GM12878 (cell line): ENCODE data around the gene ANKRD30A. TPM values are rescaled to one million over a fixed set of nuclear protein-coding genes. Genes with fewer than 3 reads are reported as not detected.

Source experiments
- ATAC-seq: fragments of 200-7000 bp; cut with Tn5 transposase; 3 replicates; pipeline ENCODE4 v1.9.1; 2020; ENCODE audit warnings: mild to moderate bottlenecking, moderate library complexity
- BruUV-seq: library from RNA; stranded (reverse); fragments of 400-500 nt; replicated peaks from 2 replicates; lab custom pipeline; 2021; lab: Mats Ljungman, UMichigan
- CTCF ChIA-PET: fragments of 300-600 bp; sonication (Branson Sonifier 250); formaldehyde crosslinking; extraction: SDS; loops from one replicate; lab custom pipeline; 2021; ENCODE audit warnings: inconsistent platforms; lab: Yijun Ruan, JAX
- POLR2A ChIA-PET: fragments of 350-600 bp; formaldehyde crosslinking; extraction: SDS; loops from one replicate; lab custom pipeline; 2021; ENCODE audit warnings: inconsistent platforms; lab: Charles Lee
- RAD21 ChIA-PET: fragments of 300-600 bp; sonication (Branson Sonifier 250); formaldehyde crosslinking; loops from one replicate; lab custom pipeline; 2023; ENCODE audit warnings: antibody characterized with exemption; ENCODE audit not compliant: unreplicated experiment; lab: Charles Lee
- SMC1A ChIA-PET: fragments of 300-600 bp; sonication (Branson Sonifier 250); formaldehyde crosslinking; loops from one replicate; lab custom pipeline; 2023; ENCODE audit not compliant: unreplicated experiment, uncharacterized antibody; lab: Charles Lee
- DNase-seq: peaks from one replicate; pipeline ENCODE4 v3.0.0-alpha.2; 2011; ENCODE audit warnings: low read depth, low spot score
- FAIRE-seq: peaks from 3 replicates; lab custom pipeline; 2011; peaks lifted over from hg19 to GRCh38; lab: Jason Lieb, UNC
- H2AFZ ChIP-seq: 2 replicates; pipeline ENCODE4 v1.6.0; 2011; ENCODE audit warnings: low read depth, low read length, control low read depth; ENCODE audit not compliant: control insufficient read depth
- H3K27ac ChIP-seq: 2 replicates; pipeline ENCODE4 v1.5.1; 2011; ENCODE audit warnings: control low read depth; ENCODE audit not compliant: control insufficient read depth, insufficient read depth
- H3K27me3 ChIP-seq, 2 experiments: replicated peaks in 1 of 2; 2 replicates each; pipeline versions ENCODE4 v1.6.0 to v1.6.1; 2011; ENCODE audit warnings: low read length in 1 of 2; ENCODE audit not compliant: control insufficient read depth in 2 of 2, insufficient read depth in 2 of 2
- H3K36me3 ChIP-seq, 2 experiments: 2 replicates each; pipeline ENCODE4 v1.5.1; 2011; ENCODE audit warnings: low read length in 1 of 2; ENCODE audit not compliant: control insufficient read depth in 2 of 2, insufficient read depth in 2 of 2
- H3K4me1 ChIP-seq: 2 replicates; pipeline ENCODE4 v1.6.1; 2011; ENCODE audit warnings: mild to moderate bottlenecking, low read length, moderate library complexity, mixed read lengths; ENCODE audit not compliant: control insufficient read depth, insufficient read depth
- H3K4me2 ChIP-seq: 2 replicates; pipeline ENCODE4 v1.6.0; 2011; ENCODE audit warnings: control low read depth; ENCODE audit not compliant: control insufficient read depth, insufficient read depth
- H3K4me3 ChIP-seq: fragments of 200-600 bp; sonication (generic); 2 replicates; pipeline ENCODE4 v1.5.1; 2016
- H3K79me2 ChIP-seq: 2 replicates; pipeline ENCODE4 v1.6.0; 2011; ENCODE audit warnings: low read length; ENCODE audit not compliant: control insufficient read depth, insufficient read depth
- H3K9ac ChIP-seq: 2 replicates; pipeline ENCODE4 v1.8.0; 2011; ENCODE audit warnings: low read length, control low read depth, mixed read lengths; ENCODE audit not compliant: control insufficient read depth, insufficient read depth
- H3K9me3 ChIP-seq: replicated peaks from 3 replicates; pipeline ENCODE4 v1.5.1; 2011; ENCODE audit warnings: mild to moderate bottlenecking, low read length; ENCODE audit not compliant: control insufficient read depth, insufficient read depth
- H4K20me1 ChIP-seq: 2 replicates; pipeline ENCODE4 v1.6.0; 2011; ENCODE audit not compliant: control insufficient read depth, insufficient read depth
- CHD1 ChIP-seq: IDR thresholded peaks from 2 replicates; pipeline ENCODE4 v1.6.1; 2012; ENCODE audit warnings: low read depth, low read length, improper control_type of control experiment
- CHD2 ChIP-seq: IDR thresholded peaks from 2 replicates; pipeline ENCODE4 v1.6.1; 2011; ENCODE audit warnings: low read depth, low read length, improper control_type of control experiment, borderline replicate concordance
- CREM ChIP-seq: IDR thresholded peaks from 2 replicates; pipeline ENCODE4 v1.6.1; 2014; ENCODE audit warnings: antibody characterized with exemption, low read depth
- EP300 ChIP-seq, 2 experiments: fragments of 150-350 bp in 1 of 2; IDR thresholded peaks; 2 replicates each; pipeline ENCODE4 v1.6.1; 2011 to 2012; ENCODE audit warnings: low read depth in 2 of 2, low read length in 2 of 2, borderline replicate concordance in 1 of 2, improper control_type of control experiment in 1 of 2, inconsistent platforms in 1 of 2; ENCODE audit not compliant: control insufficient read depth in 1 of 2
- FOS ChIP-seq: IDR thresholded peaks from 3 replicates; pipeline ENCODE4 v1.6.1; 2011; ENCODE audit warnings: borderline replicate concordance; ENCODE audit not compliant: insufficient read length; ENCODE audit errors: extremely low read depth
- KLF5 ChIP-seq: fragments of 450-650 bp; IDR thresholded peaks from 2 replicates; pipeline ENCODE4 v1.6.1; 2014; ENCODE audit warnings: mild to moderate bottlenecking; ENCODE audit not compliant: partially characterized antibody
- LARP7 ChIP-seq: fragments of 450-650 bp; IDR thresholded peaks from 2 replicates; pipeline ENCODE4 v1.6.1; 2017; ENCODE audit warnings: mild to moderate bottlenecking
- NR2C2 ChIP-seq: IDR thresholded peaks from 2 replicates; pipeline ENCODE4 v1.6.1; 2011; ENCODE audit warnings: borderline replicate concordance, low read depth; ENCODE audit not compliant: control insufficient read depth, insufficient read length
- PML ChIP-seq: IDR thresholded peaks from 2 replicates; pipeline ENCODE4 v1.6.1; 2012; ENCODE audit warnings: low read length, inconsistent platforms
- POLR2AphosphoS2 ChIP-seq: IDR thresholded peaks from 2 replicates; pipeline ENCODE4 v1.6.1; 2011; ENCODE audit warnings: low read depth, mild to moderate bottlenecking, low read length, improper control_type of control experiment, moderate library complexity
- RBBP5 ChIP-seq: fragments of 200-600 bp; sonication (generic); conservative IDR thresholded peaks from 2 replicates; pipeline ENCODE4 v1.6.1; 2016
- RUNX3 ChIP-seq: IDR thresholded peaks from 2 replicates; pipeline ENCODE4 v1.6.1; 2012; ENCODE audit warnings: low read length, inconsistent platforms
- STAT1 ChIP-seq: fragments of 450-650 bp; conservative IDR thresholded peaks from 2 replicates; pipeline ENCODE4 v1.6.1; 2014; ENCODE audit warnings: antibody characterized with exemption, mild to moderate bottlenecking
- TBL1XR1 ChIP-seq: IDR thresholded peaks from 2 replicates; pipeline ENCODE4 v1.6.1; 2012; ENCODE audit warnings: low read depth, low read length, improper control_type of control experiment
- YY1 ChIP-seq: IDR thresholded peaks from 2 replicates; pipeline ENCODE4 v1.6.1; 2011; ENCODE audit warnings: low read depth, mild to moderate bottlenecking, low read length
- ZNF217 ChIP-seq: fragments of 450-650 bp; IDR thresholded peaks from 2 replicates; pipeline ENCODE4 v1.6.1; 2017; ENCODE audit warnings: antibody characterized with exemption, mild to moderate bottlenecking
- ZNF274 ChIP-seq: IDR thresholded peaks from one replicate; pipeline ENCODE4 v1.8.0; 2011; ENCODE audit not compliant: insufficient read length, insufficient read depth
- ZNF384 ChIP-seq: IDR thresholded peaks from 2 replicates; pipeline ENCODE4 v1.6.1; 2012; ENCODE audit warnings: low read depth, mild to moderate bottlenecking, low read length, improper control_type of control experiment, borderline replicate concordance
- WGBS: methylation state at CpG from one replicate; pipeline ENCODE4 v1.1.6; 2016; ENCODE audit warnings: low lambda C conversion rate; ENCODE audit not compliant: insufficient replicate concordance, insufficient coverage; ENCODE audit errors: missing lambda C conversion rate; 5-methylcytosine and 5-hydroxymethylcytosine counted together
- in situ Hi-C: fragments of 300-500 bp; cut with MboI; formaldehyde crosslinking; loops from 9 replicates; pipeline ENCODE4 v1.14.3; 2018; ENCODE audit warnings: mixed read lengths
- intact Hi-C: fragments of 100-400 bp; cut with micrococcal nuclease; formaldehyde crosslinking; loops from one replicate; pipeline ENCODE4 v1.14.2; 2022; ENCODE audit not compliant: unreplicated experiment
- polyA plus RNA-seq, 11 experiments: library from polyadenylated mRNA; depleted of rRNA in 4 of 11; unstranded in 6 of 11; stranded (reverse) in 5 of 11; fragments of >200 nt; fragmentation: Nextera tagmentation in 4 of 11; fragmentation: Illumina TruSeq in 1 of 11; extraction: Ambion mirVana in 4 of 11; extraction: Trizol in 1 of 11; gene quantifications; 1 replicate in 1 of 11; 2 replicates in 10 of 11; pipeline versions ENCODE4 v1.2.1 to v1.2.3, GENCODE V29; 2011 to 2016; ENCODE audit warnings: inconsistent platforms in 2 of 11, missing spikeins in 2 of 11, low read depth in 1 of 11
- total RNA-seq, 4 experiments: library from RNA; depleted of rRNA in 3 of 4; stranded (reverse); fragments of >200 nt in 3 of 4; fragmentation: Illumina TruSeq in 1 of 4; extraction: Trizol in 1 of 4; gene quantifications; 2 replicates each; pipeline versions ENCODE4 v1.2.1 to v1.2.3, GENCODE V29; 2013 to 2021
- TF ChIP-seq, protein P1 (sequence below): fragments of 450-650 bp; formaldehyde crosslinking; IDR thresholded peaks from 2 replicates; pipeline ENCODE4 v1.4.0; 2020; ENCODE audit warnings: mild to moderate bottlenecking, moderate library complexity

Gene ANKRD30A
- total and polyA plus RNA-seq, 10 of the 15 experiments (the other 5 are each of a cell fraction or from before 2014, with no cell fraction given) = 0.22 to 3.4 (median 0.74) TPM

DNA sequence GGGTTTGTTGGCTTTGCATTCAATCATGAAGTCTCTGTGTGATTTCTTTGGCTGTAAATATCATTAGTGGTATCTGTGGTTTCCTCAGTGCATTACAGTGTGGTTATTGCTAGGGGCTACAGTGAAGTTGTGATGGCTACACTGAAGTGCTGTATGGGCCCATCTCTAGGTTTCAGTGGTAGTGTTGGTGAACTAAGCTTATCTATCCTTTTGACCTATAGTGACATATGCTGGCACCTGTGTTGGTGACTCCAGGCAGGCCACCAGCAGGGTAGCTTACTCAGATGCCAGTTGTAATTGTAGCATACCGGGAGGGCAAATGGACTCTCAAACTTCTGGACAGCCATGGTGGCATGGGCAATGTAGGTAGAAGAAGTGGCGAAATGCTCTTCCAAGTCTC, 219.0 kb downstream of the ANKRD30A start:
- ATAC-seq = no peak
- intact Hi-C loops (no loop called here), in situ Hi-C loops (no loop called here)
- no peaks in the 10 kb centered on the region for H3K4me1 ChIP-seq
- ChIA-PET CTCF (no interaction called here), RAD21 (interaction anchor here (0.6 kb wide), 1 partner anchor 123 kb away, joined by 3 read pairs; no protein-coding TSS in a partner anchor), SMC1A (no interaction called here), POLR2A (no interaction called here)
- no peaks in the 10 kb centered on the region for H3K79me2 ChIP-seq
- FAIRE-seq = no peak
- no peak overlapping the region for H2AFZ ChIP-seq
- H3K27ac ChIP-seq = no peak overlapping the region
- no peaks in the 10 kb centered on the region for H3K36me3 ChIP-seq
- no peaks in the 10 kb centered on the region for H3K27me3 ChIP-seq
- H4K20me1 ChIP-seq = no peaks in the 10 kb centered on the region
- no peak overlapping the region for H3K4me2 ChIP-seq
- H3K9ac ChIP-seq = no peak overlapping the region
- TF ChIP-seq, protein P1, sequence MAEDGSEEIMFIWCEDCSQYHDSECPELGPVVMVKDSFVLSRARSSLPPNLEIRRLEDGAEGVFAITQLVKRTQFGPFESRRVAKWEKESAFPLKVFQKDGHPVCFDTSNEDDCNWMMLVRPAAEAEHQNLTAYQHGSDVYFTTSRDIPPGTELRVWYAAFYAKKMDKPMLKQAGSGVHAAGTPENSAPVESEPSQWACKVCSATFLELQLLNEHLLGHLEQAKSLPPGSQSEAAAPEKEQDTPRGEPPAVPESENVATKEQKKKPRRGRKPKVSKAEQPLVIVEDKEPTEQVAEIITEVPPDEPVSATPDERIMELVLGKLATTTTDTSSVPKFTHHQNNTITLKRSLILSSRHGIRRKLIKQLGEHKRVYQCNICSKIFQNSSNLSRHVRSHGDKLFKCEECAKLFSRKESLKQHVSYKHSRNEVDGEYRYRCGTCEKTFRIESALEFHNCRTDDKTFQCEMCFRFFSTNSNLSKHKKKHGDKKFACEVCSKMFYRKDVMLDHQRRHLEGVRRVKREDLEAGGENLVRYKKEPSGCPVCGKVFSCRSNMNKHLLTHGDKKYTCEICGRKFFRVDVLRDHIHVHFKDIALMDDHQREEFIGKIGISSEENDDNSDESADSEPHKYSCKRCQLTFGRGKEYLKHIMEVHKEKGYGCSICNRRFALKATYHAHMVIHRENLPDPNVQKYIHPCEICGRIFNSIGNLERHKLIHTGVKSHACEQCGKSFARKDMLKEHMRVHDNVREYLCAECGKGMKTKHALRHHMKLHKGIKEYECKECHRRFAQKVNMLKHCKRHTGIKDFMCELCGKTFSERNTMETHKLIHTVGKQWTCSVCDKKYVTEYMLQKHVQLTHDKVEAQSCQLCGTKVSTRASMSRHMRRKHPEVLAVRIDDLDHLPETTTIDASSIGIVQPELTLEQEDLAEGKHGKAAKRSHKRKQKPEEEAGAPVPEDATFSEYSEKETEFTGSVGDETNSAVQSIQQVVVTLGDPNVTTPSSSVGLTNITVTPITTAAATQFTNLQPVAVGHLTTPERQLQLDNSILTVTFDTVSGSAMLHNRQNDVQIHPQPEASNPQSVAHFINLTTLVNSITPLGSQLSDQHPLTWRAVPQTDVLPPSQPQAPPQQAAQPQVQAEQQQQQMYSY = no peak
- TF ChIP-seq TBL1XR1 (no peak), CREM (no peak), ZNF274 (no peak), RUNX3 (no peak), CHD1 (no peak), EP300 (IDR thresholded peaks at IDR 0.05; ENCODE audit: borderline replicate concordance in 1 of 2, control insufficient read depth in 1 of 2, low read depth in 2 of 2, low read length in 2 of 2) (no peak), RBBP5 (no peak), PML (no peak), NR2C2 (no peak), LARP7 (no peak), STAT1 (no peak), ZNF217 (no peak), ZNF384 (no peak), FOS (no peak), POLR2AphosphoS2 (no peak), YY1 (no peak), CHD2 (no peak), KLF5 (no peak)
- WGBS = 41% methylated on average over 2 of the region's 2 CpGs
- H3K9me3 ChIP-seq = no peaks in the 10 kb centered on the region
- DNase-seq = no peak
- H3K4me3 ChIP-seq = no peak overlapping the region
- no TSS peak for BruUV-seq
